Stomach smooth muscle (tissue), 2 donors: Measurements from ENCODE around the gene WNT10A.
"Not testable (repeated sequence)": the region's sequence is repeated elsewhere in the genome, so short reads cannot be mapped to it uniquely, and the experiment has no call there.

ENCODE experiments used
- H3K27ac ChIP-seq: one replicate; pipeline ENCODE4 v1.7.0; 2013; ENCODE audit warnings: mild to moderate bottlenecking, low read length, inconsistent platforms
- H3K27me3 ChIP-seq, 2 donors: one replicate each; pipeline ENCODE4 v1.7.0; 2013; ENCODE audit warnings: low read length in 2 of 2; ENCODE audit not compliant: insufficient read depth in 2 of 2, control insufficient read depth in 1 of 2
- H3K36me3 ChIP-seq, 2 donors: one replicate each; pipeline ENCODE4 v1.7.0; 2013; ENCODE audit warnings: low read length in 2 of 2; ENCODE audit not compliant: control insufficient read depth in 2 of 2, insufficient read depth in 2 of 2
- H3K4me1 ChIP-seq: one replicate; pipeline ENCODE4 v1.7.0; 2013; ENCODE audit warnings: low read length; ENCODE audit not compliant: control insufficient read depth, insufficient read depth
- H3K4me3 ChIP-seq, 2 donors: one replicate each; pipeline ENCODE4 v1.7.0; 2013; ENCODE audit warnings: low read length in 2 of 2
- H3K9ac ChIP-seq, 2 donors: one replicate each; pipeline ENCODE4 v1.7.0; 2013; ENCODE audit warnings: low read length in 2 of 2, mild to moderate bottlenecking in 1 of 2
- H3K9me3 ChIP-seq, 2 donors: one replicate each; pipeline ENCODE4 v1.7.0; 2013; ENCODE audit warnings: low read length in 2 of 2; ENCODE audit not compliant: control insufficient read depth in 2 of 2
- donor health status: healthy.
- donor health status: Pancreatic carcinoma.

The WNT10A gene

DNA sequence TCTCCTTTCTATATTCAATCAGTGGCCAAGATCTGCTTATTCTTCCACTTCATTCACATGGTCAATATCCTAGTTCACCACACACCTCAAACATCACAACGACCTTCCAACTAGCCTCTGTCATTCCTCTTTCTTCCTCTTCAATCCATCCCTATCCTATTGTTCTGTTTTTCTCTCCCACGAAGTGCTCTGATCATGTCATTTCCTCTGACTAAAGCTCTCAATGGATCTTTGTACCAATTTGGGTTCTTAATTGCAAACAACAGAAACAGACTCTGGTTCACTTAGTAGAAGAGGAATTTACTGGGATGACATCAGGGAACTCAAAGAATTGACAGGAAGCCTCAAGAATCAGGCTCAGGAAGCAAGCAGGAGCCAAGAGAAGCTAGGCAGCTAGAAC is 23.5 kb downstream of the WNT10A start:
- Histone ChIP-seq H3K27ac (no peak overlapping the region), H3K36me3 (no peaks in the 10 kb centered on the region), H3K4me1 (peaks cover 7% of the 10 kb centered on the region), H3K9me3 (no peaks in the 10 kb centered on the region), H3K27me3 (peaks cover 24 to 28% of the 10 kb centered on the region in 2 donors), H3K9ac (no peak overlapping the region), H3K4me3 (no peak overlapping the region)

DNA sequence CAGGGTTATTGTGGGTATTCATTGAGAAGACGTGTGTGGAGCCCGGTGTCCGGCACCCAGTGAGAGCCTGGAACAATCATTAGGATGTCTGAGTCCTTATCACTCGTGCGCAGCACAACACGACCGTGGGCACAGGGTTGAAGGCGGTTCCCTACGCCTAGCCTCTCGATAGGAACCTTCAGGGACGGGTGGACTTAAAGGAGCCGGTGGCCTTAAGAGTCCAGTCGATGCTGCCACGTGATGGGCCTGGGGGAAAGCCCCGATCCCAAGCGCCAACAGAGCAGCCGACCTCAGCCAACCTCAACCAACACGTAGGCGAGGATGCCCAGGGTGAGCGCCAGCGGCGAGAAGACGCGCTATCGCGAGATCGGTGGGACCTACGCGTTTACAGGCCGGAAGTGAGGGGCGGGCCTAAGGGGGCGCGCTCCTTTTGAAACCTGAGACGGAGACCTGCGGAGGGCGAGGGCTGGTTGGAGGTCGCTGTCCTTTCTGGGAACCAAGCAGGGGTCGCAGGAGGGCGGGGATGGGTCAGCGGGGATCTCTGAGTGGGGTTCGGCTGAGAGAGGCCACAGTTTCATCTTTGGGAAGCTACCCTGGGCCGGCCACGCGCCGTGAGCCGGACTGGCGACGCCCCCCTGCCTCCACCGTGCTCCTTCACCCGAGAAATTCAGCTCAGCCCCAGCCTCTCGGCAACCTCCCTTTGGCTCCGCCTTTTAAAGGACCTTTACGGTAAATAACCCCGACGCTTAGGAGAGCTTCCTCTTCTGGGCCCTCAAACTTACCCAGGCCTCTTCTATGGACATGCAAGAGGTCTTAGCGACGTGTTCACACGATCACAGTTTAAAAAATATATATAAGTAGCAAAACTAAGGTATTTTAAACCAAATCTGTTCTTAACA is 28.3 kb downstream of the WNT10A start:
- Histone ChIP-seq H3K4me1 (peaks cover 11% of the 10 kb centered on the region), H3K9ac (peak overlapping the region; percentile 62 to 71), H3K27me3 (peaks cover 4 to 8% of the 10 kb centered on the region in 2 donors), H3K27ac (peak overlapping the region; percentile 24), H3K36me3 (no peaks in the 10 kb centered on the region), H3K4me3 (peak overlapping the region; percentile 79 to 86), H3K9me3 (no peaks in the 10 kb centered on the region)

DNA sequence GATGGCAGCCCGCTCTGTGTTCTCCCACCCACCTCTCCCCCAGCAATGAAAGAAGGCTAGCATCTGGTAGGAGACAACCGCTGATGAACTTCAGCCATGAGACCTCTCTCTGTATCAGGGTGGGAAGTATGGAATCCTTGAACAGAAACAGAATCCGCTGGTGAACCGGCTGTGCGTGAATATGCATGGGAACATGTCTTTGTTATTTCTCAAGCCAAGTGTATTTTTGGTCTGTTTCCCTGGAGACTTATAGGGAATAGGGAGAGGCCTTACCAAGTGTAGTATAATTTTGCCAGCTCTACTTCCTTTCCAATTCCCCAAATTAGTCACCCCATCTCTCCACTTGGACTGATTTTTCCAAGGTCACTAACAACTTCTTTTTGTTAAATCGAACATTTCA is 30.1 kb downstream of the WNT10A start:
- H3K4me1 ChIP-seq = peaks cover 11% of the 10 kb centered on the region
- H3K27me3 ChIP-seq = peaks cover 2% of the 10 kb centered on the region in 2 donors
- no peaks in the 10 kb centered on the region for H3K9me3 ChIP-seq
- no peak overlapping the region for H3K4me3 ChIP-seq
- no peaks in the 10 kb centered on the region for H3K36me3 ChIP-seq
- no peak overlapping the region for H3K9ac ChIP-seq
- no peak overlapping the region for H3K27ac ChIP-seq

DNA sequence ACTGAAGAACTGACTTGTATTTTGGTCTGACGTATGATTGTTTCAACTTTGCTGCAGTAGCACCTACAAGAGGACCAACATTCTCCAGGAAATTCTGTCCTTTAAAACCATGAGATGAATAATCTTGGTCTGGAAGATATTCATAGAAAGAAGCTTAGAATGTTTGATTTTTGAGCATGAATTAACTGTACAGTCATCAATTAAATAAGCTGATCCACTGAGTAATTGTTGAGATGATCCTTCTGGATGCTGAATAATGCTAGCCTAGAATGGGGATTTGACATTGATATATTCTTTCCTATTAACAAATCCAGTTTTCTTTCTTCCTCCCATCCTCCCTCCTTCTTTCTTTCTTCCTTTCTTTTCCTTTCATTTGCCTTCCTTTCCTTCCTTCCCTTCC is 39.9 kb downstream of the WNT10A start:
- Histone ChIP-seq H3K9me3 (no peaks in the 10 kb centered on the region), H3K9ac (no peak overlapping the region), H3K27me3 (peaks cover 2 to 3% of the 10 kb centered on the region in 2 donors), H3K4me1 (no peaks in the 10 kb centered on the region), H3K36me3 (no peaks in the 10 kb centered on the region), H3K27ac (no peak overlapping the region), H3K4me3 (no peak overlapping the region)

DNA sequence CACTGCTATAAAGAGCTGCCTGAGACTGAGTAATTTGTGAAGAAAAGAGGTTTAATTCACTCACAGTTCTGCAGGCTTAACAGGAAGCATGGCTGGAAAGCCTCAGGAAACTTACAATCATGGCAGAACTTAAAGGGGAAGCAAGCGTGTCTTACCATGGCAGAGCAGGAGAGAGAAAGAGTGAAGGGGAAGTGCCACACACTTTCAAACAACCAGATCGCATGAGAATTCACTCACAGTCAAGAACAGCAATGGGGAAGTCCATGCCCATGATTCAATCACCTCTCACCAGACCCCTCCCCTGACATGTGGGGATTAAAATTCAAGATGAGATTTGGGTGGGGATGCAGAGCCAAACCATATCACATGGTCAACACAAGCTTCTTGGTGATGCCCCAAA is 44.1 kb downstream of the WNT10A start:
- Histone ChIP-seq H3K27ac (no peak overlapping the region), H3K27me3 (peaks cover 0 to 3% of the 10 kb centered on the region in 2 donors), H3K36me3 (no peaks in the 10 kb centered on the region), H3K4me1 (peaks cover 2% of the 10 kb centered on the region), H3K9ac (no peak overlapping the region), H3K9me3 (no peaks in the 10 kb centered on the region), H3K4me3 (no peak overlapping the region)

DNA sequence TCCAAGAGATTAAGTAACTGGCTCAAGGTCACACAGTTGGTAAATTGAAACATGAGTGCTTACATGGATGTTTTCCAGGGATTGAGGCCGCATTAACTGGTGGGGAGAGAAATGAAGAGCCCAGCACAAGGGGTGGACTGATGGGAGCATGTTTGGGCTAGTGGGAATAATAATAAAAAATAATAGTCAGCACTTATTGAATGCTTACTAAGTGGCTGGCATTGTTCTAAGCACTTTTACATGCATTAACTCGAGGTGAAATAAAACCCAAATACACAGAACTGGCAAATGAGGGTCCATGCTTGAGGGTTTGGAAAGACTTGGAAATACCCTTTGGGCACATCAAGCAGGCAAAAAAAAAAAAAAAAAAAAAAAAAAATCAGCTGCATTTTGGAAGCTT is 44.8 kb downstream of the WNT10A start:
- H3K27me3 ChIP-seq = peaks cover 0 to 3% of the 10 kb centered on the region in 2 donors
- no peak overlapping the region for H3K27ac ChIP-seq
- no peak overlapping the region for H3K4me3 ChIP-seq
- peaks cover 2% of the 10 kb centered on the region for H3K4me1 ChIP-seq
- H3K9ac ChIP-seq = no peak overlapping the region
- H3K9me3 ChIP-seq = no peaks in the 10 kb centered on the region
- H3K36me3 ChIP-seq = no peaks in the 10 kb centered on the region

DNA sequence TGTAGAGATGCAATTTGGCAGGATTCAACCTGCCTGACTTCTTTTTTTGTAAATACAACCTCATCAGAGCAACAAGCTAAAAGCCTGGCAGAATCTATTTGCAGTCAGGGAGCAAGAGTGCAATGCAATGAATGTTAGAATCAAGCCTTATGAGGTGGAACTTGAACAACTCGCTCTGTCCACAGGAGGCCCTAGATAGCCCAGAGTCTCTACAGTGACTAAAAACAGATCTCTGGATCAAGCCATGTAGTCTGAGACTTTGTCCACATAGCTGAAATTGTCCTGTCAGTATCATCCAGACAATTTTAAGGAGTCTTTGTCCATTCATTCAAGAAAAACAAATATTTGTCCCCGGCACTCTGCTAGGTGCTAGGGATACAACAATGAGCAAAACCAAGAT is 46.8 kb downstream of the WNT10A start:
- Histone ChIP-seq H3K27me3 (no peaks in the 10 kb centered on the region), H3K4me1 (peaks cover 2% of the 10 kb centered on the region), H3K9ac (no peak overlapping the region), H3K4me3 (no peak overlapping the region), H3K9me3 (no peaks in the 10 kb centered on the region), H3K27ac (no peak overlapping the region), H3K36me3 (no peaks in the 10 kb centered on the region)

DNA sequence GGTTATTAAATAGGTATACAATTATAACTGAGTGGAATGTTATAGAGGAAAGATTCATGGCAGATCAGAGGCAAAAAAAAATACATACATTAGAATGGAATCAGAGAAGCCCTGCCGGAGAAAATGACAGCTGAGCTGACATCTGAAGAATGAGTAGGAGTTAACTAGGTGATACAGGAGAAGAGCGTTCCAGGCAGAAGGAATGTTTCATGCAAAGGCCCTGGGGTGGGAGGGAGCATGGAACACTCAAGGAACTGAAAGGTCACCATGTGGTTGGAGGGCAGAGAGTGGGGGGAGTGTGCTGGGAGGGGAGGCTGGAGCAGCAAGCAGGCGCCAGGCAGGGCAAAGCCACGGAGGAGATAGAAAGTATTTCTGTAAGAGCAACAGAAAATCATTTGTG is 47.2 kb downstream of the WNT10A start:
- no peak overlapping the region for H3K27ac ChIP-seq
- H3K4me3 ChIP-seq = no peak overlapping the region
- no peaks in the 10 kb centered on the region for H3K9me3 ChIP-seq
- no peaks in the 10 kb centered on the region for H3K36me3 ChIP-seq
- no peak overlapping the region for H3K9ac ChIP-seq
- no peaks in the 10 kb centered on the region for H3K27me3 ChIP-seq
- peaks cover 2% of the 10 kb centered on the region for H3K4me1 ChIP-seq

DNA sequence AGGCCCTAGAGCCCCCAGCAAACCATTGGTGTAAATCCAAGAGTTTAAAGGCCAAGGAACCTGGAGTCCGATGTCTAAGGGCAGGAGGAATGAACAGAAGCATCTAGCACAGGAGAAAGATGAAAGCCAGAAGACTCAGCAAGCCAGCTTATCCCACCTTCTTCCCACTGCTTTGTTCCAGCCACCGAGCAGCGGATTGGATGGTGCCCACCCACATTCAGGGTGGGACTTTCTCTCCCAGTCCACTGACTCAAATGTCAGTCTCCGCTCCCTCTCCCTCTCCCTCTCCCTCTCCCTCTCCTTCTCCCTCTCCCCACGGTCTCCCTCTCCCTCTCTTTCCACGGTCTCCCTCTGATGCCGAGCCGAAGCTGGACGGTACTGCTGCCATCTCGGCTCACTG is 49.8 kb downstream of the WNT10A start:
- not testable (repeated sequence) for H3K9me3 ChIP-seq, H3K27ac ChIP-seq, H3K27me3 ChIP-seq, H3K9ac ChIP-seq, H3K4me3 ChIP-seq, H3K36me3 ChIP-seq, H3K4me1 ChIP-seq

DNA sequence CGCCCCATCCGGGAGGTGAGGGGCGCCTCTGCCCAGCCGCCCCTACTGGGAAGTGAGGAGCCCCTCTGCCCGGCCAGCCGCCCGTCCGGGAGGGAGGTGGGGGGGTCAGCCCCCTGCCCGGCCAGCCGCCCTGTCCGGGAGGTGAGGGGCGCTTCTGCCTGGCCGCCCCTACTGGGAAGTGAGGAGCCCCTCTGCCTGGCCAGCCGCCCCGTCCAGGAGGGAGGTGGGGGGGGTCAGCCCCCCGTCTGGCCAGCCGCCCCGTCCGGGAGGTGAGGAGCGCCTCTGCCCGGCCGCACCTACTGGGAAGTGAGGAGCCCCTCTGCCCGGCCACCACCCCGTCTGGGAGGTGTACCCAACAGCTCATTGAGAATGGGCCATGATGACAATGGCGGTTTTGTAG is 51.1 kb downstream of the WNT10A start:
- H3K36me3 ChIP-seq, H3K27ac ChIP-seq, H3K4me1 ChIP-seq, H3K4me3 ChIP-seq, H3K27me3 ChIP-seq, H3K9ac ChIP-seq, H3K9me3 ChIP-seq: not testable (repeated sequence)
